Kidney epithelial cell (primary cell): ENCODE data around the gene DNASE1. TPM values are rescaled to one million over a fixed set of nuclear protein-coding genes. Genes with fewer than 3 reads are reported as not detected.

Experiments
- DNase-seq: peaks from one replicate; pipeline ENCODE4 v3.0.0-alpha.2; 2010; ENCODE audit warnings: low read depth
- H3K27me3 ChIP-seq: 2 replicates; pipeline ENCODE4 v1.6.0; 2011; ENCODE audit warnings: low read length; ENCODE audit not compliant: control insufficient read depth, insufficient read depth
- H3K36me3 ChIP-seq: 2 replicates; pipeline ENCODE4 v1.5.1; 2011; ENCODE audit warnings: low read length; ENCODE audit not compliant: control insufficient read depth, insufficient read depth
- H3K4me3 ChIP-seq: 2 replicates; pipeline ENCODE4 v1.5.1; 2011; ENCODE audit warnings: low read depth, mild to moderate bottlenecking, control low read depth, low read length
- total RNA-seq: library from RNA; depleted of rRNA; stranded (reverse); fragments of >200 nt; gene quantifications from 2 replicates; pipeline ENCODE4 v1.2.3, GENCODE V29; 2015
- TF ChIP-seq, protein P1 (sequence below): IDR thresholded peaks from 2 replicates; pipeline ENCODE4 v1.5.1; 2011; ENCODE audit warnings: mild to moderate bottlenecking, moderate library complexity, low read length, control low read depth, inconsistent platforms; ENCODE audit not compliant: insufficient read depth, poor library complexity, severe bottlenecking

Gene DNASE1
- total RNA-seq, 1 donor from 2014 or later: 13.4 TPM

DNA sequence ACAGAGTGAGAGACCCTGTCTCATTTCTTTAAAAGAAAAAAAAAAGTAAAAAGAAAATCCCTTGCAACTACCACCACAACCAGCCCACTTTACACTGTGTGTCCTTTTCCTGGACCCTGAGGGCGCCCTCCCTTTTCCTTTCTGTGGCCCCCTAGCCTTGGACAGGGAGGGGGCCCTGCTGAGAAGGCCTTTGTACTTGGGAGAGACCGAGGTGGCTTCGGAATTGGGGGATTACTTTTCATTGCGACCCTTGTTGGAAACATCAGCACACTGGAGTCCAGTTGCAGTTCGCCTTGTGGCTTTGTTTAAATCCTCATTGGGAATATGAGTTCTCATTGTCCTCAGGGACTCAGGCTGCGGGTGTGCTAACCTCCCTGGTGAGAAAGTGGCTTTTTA is 9.4 kb upstream of the DNASE1 start:
- Histone ChIP-seq H3K27me3 (no peaks in the 10 kb centered on the region), H3K4me3 (no peak overlapping the region), H3K36me3 (peaks cover 2% of the 10 kb centered on the region)
- DNase-seq: no peak
- TF ChIP-seq, protein P1, sequence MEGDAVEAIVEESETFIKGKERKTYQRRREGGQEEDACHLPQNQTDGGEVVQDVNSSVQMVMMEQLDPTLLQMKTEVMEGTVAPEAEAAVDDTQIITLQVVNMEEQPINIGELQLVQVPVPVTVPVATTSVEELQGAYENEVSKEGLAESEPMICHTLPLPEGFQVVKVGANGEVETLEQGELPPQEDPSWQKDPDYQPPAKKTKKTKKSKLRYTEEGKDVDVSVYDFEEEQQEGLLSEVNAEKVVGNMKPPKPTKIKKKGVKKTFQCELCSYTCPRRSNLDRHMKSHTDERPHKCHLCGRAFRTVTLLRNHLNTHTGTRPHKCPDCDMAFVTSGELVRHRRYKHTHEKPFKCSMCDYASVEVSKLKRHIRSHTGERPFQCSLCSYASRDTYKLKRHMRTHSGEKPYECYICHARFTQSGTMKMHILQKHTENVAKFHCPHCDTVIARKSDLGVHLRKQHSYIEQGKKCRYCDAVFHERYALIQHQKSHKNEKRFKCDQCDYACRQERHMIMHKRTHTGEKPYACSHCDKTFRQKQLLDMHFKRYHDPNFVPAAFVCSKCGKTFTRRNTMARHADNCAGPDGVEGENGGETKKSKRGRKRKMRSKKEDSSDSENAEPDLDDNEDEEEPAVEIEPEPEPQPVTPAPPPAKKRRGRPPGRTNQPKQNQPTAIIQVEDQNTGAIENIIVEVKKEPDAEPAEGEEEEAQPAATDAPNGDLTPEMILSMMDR: no peak

DNA sequence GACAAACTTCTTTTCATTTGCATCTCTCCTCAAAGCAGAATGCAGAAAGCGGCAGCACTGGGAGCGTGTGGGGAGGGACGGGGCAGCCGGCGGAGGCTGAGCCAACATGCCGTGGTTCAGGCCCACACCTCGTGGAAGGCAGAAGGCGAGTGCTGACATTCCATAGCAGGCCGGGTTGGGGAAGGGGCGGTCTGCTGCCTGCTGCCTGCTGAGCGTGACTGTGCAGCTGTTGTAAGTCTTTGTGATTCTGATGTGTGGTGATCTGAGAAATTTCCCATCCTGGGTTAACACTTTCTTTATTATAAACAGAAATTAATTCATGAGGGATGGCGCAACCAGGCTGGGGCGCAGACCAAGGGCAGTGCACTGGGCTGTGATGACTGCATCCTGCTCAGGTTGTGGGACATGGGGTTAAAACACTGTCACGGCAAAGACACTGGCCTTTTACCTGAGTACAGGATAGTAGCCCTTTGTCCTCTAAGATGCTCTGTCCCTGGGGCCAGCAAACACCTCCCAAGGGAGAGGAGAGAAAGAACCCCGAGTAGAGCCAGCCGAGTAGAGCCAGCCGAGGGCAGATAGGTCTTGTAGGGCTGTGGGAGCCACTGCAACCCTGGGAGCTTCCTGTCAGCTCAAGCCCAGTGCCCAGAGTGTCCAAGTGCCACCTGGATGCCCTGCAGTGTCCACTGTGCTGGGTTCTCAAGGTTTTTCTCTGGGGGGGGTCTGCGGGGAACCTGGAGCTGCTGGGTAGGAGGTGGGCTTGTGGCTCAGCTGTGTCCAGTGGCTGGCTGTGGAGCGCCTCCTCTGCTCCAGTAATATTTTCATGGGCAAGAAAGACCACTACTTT is 8.8 kb upstream of the DNASE1 start:
- no peak for DNase-seq
- no peaks in the 10 kb centered on the region for H3K27me3 ChIP-seq
- H3K36me3 ChIP-seq: peaks cover 2% of the 10 kb centered on the region

DNA sequence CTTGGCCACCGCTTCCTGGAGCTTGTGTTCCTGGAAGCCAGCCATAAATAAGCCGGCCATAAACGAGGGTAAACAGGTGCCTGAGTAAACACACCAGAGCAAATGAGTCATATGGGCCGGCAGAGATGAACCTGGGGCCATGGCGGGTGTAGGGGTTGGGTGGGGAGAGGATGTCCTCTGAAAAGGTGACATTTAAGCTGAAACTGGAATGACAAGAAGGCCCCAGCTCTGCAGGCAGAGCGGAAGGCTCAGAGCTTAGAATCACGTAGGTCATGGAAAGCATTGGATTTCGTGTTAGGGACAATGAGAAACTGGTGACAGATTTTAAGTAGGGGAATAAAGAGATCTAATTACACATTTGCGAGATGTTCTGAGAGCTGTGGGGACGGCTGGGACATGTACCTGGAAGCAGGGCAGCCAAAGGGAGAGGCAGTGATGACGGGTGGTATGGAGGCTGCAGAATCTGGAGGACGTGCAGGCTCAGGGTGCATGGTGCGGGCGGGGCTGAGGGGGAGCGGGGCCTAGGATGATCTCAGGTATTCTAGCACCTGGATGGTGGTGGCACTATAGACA is 8.1 kb upstream of the DNASE1 start:
- Histone ChIP-seq H3K4me3 (no peak overlapping the region), H3K27me3 (no peaks in the 10 kb centered on the region), H3K36me3 (no peaks in the 10 kb centered on the region)
- TF ChIP-seq, protein P1: no peak
- DNase-seq: no peak

More for the DNA sequence above, 8.8 kb upstream of the DNASE1 start:
- no peak overlapping the region for H3K4me3 ChIP-seq
- TF ChIP-seq, protein P1: no peak

DNA sequence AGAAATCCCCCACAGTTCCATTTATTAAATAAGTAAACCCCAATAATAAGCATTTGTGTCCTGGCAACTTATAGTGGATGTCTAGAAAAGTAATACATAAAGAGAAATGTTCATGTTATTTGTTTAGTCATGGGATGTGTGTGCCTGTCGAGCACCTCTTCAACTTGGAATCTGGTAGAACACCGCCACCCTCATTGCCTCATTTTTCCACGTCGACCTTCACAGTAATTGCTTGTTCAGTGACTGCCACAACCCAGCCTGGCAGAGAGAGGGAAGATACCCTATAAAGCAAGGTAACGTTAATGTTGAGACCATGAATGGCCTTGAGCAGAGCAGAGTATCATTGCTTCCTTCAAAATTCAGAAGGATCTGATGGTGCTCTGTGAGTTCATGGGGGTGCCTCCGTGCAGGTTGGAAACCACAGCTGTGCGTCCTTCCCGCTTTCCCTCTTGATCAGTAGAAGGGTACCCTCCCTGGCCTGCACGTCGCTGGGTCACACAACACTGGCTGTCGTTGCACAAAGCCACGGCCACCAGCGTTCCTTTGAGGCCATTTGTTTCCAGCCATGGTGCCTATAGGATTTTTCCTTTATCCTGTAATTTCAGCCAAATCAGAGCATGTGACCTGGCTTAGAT is 3.7 kb upstream of the DNASE1 start:
- Histone ChIP-seq H3K4me3 (no peak overlapping the region), H3K36me3 (peaks cover 1% of the 10 kb centered on the region), H3K27me3 (no peaks in the 10 kb centered on the region)
- TF ChIP-seq, protein P1: no peak
- no peak for DNase-seq

DNA sequence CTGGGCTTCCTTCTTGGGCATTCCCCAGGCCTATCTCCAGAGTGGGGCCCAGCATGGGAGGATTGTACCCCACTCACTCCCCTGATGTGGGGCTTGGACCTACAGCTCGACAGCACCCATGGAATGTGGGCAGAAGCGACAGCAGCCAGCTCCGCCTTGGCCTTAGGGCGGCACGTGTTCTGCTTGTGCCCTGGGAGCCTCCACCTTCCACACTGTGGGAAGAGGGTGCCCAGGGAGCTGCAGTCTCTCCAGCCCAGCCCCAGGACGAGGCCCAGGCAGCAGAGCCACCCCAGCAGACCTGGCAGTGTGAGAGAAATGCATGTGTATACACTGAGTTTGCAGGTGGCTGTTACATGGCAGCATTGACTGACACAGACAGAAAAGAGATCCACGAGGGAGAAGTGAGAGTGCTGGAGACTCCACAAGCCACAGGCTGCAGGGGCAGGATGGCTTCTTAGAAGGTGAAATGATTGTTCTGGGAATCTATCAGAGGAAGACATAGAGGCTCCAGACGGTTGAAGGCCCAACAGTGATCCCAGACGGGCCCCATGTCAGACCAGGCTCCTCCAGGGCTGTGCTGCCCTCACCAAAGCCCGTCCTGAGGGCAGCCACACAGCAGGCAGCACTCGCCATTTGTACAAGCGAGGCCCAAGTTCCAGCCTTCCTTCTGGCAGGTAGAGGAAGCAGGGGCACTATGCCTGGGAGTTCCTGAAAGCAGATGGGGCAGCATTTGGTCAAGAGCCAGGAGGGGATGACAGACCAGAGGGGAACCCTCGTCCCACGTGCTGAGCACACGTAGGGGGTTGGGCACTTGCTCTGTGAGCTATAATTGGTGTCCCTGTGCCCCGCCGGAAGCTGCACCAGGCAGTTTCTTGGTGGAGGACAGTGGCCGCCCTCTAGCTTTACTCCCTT is 2.8 kb upstream of the DNASE1 start:
- no peak overlapping the region for H3K4me3 ChIP-seq
- peaks cover 1% of the 10 kb centered on the region for H3K36me3 ChIP-seq
- no peak for DNase-seq
- TF ChIP-seq, protein P1: no peak
- H3K27me3 ChIP-seq: no peaks in the 10 kb centered on the region
